A549 treated with CpdA at 1 μM for 4 hours (cell line): ENCODE data around the gene UFSP1. TPM values are rescaled to one million over a fixed set of nuclear protein-coding genes. Genes with fewer than 3 reads are reported as not detected.

ENCODE experiments used
- total RNA-seq: library from RNA; stranded (reverse); fragments of 200-300 nt; extraction: Qiagen RNA extraction; gene quantifications from 5 replicates; pipeline ENCODE4 v1.2.3, GENCODE V29; 2022; ENCODE audit warnings: low read depth

UFSP1 gene
- total RNA-seq = 4.7 to 7.2 TPM (median 5.4 TPM) in 5 replicates

GRCh38 chr7:100888988-100889750, at the start of gene UFSP1:
Gene UFSP1, minus strand, starts transcription at chr7:100889715. Its CDS starts 444 bp downstream, at chr7:100889271.

GRCh38 chr7:100895701-100895955, 6.1 kb upstream of the UFSP1 start, which contains the start of gene ACHE:
Gene ACHE, minus strand, starts transcription at chr7:100895888. Its CDS starts 1,656 bp downstream, at chr7:100894232.

DNA sequence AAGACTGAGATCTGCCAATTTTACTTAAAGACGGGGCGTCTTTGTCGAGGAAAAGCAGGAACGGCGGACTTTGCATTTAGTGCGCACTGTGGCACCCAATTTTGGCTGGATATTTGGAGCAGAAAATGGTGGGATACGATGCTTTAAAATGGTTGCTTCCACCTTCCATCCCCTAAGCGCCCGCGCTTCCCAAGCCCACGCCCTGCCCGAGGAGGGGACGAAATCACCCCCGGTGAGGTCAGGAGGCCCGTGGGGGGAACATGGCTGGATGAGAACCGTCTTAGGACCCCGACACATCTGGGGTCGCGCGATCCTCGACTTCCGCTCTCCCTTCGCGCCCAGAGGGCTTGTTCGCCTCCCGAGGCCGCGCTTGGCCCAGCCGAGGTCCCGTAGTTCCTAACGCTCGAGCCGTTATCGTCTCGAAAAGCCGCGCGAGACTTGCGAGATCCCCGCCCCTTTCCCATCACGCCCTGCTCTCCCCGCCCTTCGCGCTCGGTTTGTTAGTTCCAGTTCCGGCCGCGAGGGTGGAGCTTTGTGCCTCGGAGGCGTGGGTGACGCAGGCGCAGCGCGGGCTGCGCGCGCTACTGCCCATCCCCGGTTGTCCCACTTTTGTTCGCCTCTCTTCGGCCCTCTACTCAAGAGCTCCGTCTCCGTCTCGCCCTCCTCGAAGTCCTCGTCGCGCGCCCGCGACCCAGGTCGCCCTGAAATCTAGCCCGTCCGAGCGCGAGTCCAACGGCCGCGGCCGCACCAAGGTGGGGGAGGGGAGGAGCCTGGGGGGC, 14.7 kb downstream of the UFSP1 start, which contains the start of gene SRRT:
Gene SRRT (plus strand): TSS at position 527 of the 779 bp plus-strand sequence. CDS start 488 bp downstream, outside the sequence.

DNA sequence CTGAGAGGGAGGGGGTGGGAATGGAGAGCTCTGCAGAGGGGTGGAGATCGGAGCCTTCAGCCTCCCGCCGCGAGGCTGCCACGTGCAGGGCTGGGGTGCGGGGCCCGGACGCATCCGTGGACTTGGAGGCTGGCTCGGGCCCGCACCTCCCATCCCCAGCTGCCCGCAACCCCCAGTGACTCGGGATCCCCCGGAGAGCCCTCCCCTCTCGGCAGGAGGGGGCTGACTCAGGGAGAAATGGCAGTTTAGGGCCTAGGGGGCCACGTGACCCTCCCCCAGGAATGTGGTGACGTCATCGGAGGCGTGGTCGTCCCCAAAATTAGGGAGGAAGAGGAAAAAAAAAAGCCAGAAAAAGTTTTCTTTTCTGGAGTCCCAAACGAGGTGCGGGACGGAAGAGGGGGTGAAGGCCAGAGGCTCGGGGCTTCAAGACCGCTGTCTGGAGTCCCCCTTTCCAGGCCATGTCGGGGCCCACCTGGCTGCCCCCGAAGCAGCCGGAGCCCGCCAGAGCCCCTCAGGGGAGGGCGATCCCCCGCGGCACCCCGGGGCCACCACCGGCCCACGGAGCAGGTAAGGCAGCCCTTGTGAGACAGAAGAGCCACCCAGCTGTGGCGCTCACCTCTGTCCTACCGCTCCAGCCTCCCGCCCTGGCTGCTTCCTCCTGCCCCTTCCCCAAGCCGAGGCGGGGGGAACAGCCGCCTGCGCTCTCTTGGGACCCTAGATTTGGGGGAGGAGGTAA, 22.3 kb downstream of the UFSP1 start, which contains the start of gene TRIP6:
Gene TRIP6 (plus strand): TSS at position 348 of the 736 bp plus-strand sequence. CDS start 111 bp downstream, at position 459.

GRCh38 chr7:100852048-100852872, 37.3 kb downstream of the UFSP1 start, which contains the start of gene SLC12A9:
Gene SLC12A9, plus strand, starts transcription at chr7:100852713. Its CDS starts 1,485 bp downstream, at chr7:100854198.

Other genes with a start within 250 kb of the UFSP1 start
- 2.6 to 3.4 TPM (median 2.9 TPM) in 5 replicates for gene TFR2, start 248.2 kb downstream of the UFSP1 start, total RNA-seq
- not detected in 5 replicates for gene ACTL6B, start 233.3 kb downstream of the UFSP1 start, total RNA-seq
- gene GNB2, start 216.0 kb downstream of the UFSP1 start, total RNA-seq = 165 to 268 TPM (median 251 TPM) in 5 replicates
- gene GIGYF1, start 195.5 kb downstream of the UFSP1 start, total RNA-seq = 16.1 to 22.5 TPM (median 17.8 TPM) in 5 replicates
- gene POP7, start 183.6 kb downstream of the UFSP1 start, total RNA-seq = 72.6 to 107 TPM (median 103 TPM) in 5 replicates
- 0.03 TPM in 1 of 5 replicates, not detected in the others for gene EPO, start 169.2 kb downstream of the UFSP1 start, total RNA-seq
- gene ZAN, start 156.1 kb downstream of the UFSP1 start, total RNA-seq = not detected in 5 replicates
- 37.3 to 43.6 TPM (median 42.9 TPM) in 5 replicates for gene EPHB4, start 62.2 kb downstream of the UFSP1 start, total RNA-seq
- gene SLC12A9, start 37.0 kb downstream of the UFSP1 start, total RNA-seq = 13.4 to 16.7 TPM (median 15.2 TPM) in 5 replicates
- 38.1 to 61.9 TPM (median 55.4 TPM) in 5 replicates for gene TRIP6, start 22.3 kb downstream of the UFSP1 start, total RNA-seq
- gene SRRT, start 14.6 kb downstream of the UFSP1 start, total RNA-seq = 121 to 158 TPM (median 149 TPM) in 5 replicates
- 1.1 to 2.2 TPM (median 2.0 TPM) in 5 replicates for gene ACHE, start 6.2 kb upstream of the UFSP1 start, total RNA-seq
- gene MUC3A, start 59.8 kb upstream of the UFSP1 start, total RNA-seq = 8.9 to 15.9 TPM (median 12.7 TPM) in 5 replicates
- gene MUC12, start 79.8 kb upstream of the UFSP1 start, total RNA-seq = 15.7 to 22.4 TPM (median 18.7 TPM) in 5 replicates
- 0.01 to 0.07 TPM (median 0.03 TPM) in 5 replicates for gene MUC17, start 130.4 kb upstream of the UFSP1 start, total RNA-seq
- 9.9 to 13.3 TPM (median 10.4 TPM) in 5 replicates for gene TRIM56, start 195.8 kb upstream of the UFSP1 start, total RNA-seq
- gene SERPINE1, start 237.4 kb upstream of the UFSP1 start, total RNA-seq = 712 to 895 TPM (median 757 TPM) in 5 replicates